GM18858 (cell line): ENCODE results near the gene DHRS7B.
"Not testable (repeated sequence)": the region's sequence is repeated elsewhere in the genome, so short reads cannot be mapped to it uniquely, and the experiment has no call there.

Source experiments
- ATAC-seq: cut with Tn5 transposase; IDR thresholded peaks from one replicate; pipeline ENCODE4 v1.9.1; 2021; ENCODE audit not compliant: unreplicated experiment

Gene DHRS7B

GRCh38 chr17:21204935-21205334 lies 78.2 kb downstream of the DHRS7B start:
- ATAC-seq: no peak

- no peak for ATAC-seq
These were observed 81.6 kb downstream of the DHRS7B start for GRCh38 chr17:21208352-21208751.

- ATAC-seq: no peak
These were observed 82.9 kb downstream of the DHRS7B start for GRCh38 chr17:21209511-21210175.

GRCh38 chr17:21210411-21211076 lies 83.8 kb downstream of the DHRS7B start:
- no peak for ATAC-seq

- no peak for ATAC-seq
These were observed 85.2 kb downstream of the DHRS7B start for GRCh38 chr17:21211825-21212479.

- no peak for ATAC-seq
These were observed 86.3 kb downstream of the DHRS7B start for GRCh38 chr17:21212826-21213637.

GRCh38 chr17:21213638-21214014 lies 86.9 kb downstream of the DHRS7B start:
- peak; percentile 3 for ATAC-seq

- peak; percentile 80 for ATAC-seq
These were observed 87.4 kb downstream of the DHRS7B start, which contains the start of gene TMEM11 for GRCh38 chr17:21214015-21214776. Gene TMEM11, minus strand, starts transcription at chr17:21214161. Its CDS starts 9 bp downstream, at chr17:21214152.

- ATAC-seq: no peak
These were observed 88.2 kb downstream of the DHRS7B start for GRCh38 chr17:21214777-21215541.

- no peak for ATAC-seq
These were observed 89.2 kb downstream of the DHRS7B start for GRCh38 chr17:21215935-21216334.

GRCh38 chr17:21217346-21217745 lies 90.6 kb downstream of the DHRS7B start:
- ATAC-seq: no peak

- no peak for ATAC-seq
These were observed 91.3 kb downstream of the DHRS7B start for GRCh38 chr17:21218101-21218500.

- ATAC-seq: no peak
These were observed 92.1 kb downstream of the DHRS7B start for GRCh38 chr17:21218831-21219380.

- no peak for ATAC-seq
These were observed 96.3 kb downstream of the DHRS7B start for GRCh38 chr17:21223086-21223485.

- ATAC-seq: not testable (repeated sequence)
These were observed 100.5 kb downstream of the DHRS7B start for GRCh38 chr17:21227277-21227676.

GRCh38 chr17:21228111-21228510 lies 101.3 kb downstream of the DHRS7B start:
- ATAC-seq: no peak

GRCh38 chr17:21228845-21229244 lies 102.1 kb downstream of the DHRS7B start:
- ATAC-seq: no peak

GRCh38 chr17:21231533-21231932 lies 104.8 kb downstream of the DHRS7B start:
- no peak for ATAC-seq

- no peak for ATAC-seq
These were observed 105.4 kb downstream of the DHRS7B start for GRCh38 chr17:21232033-21232749.
